Astrocyte (in vitro differentiated cells and primary cell): ENCODE measurements around the gene NFYB. TPM values are rescaled to one million over a fixed set of nuclear protein-coding genes. Genes with fewer than 3 reads are reported as not detected.

Experiments used
- DNase-seq: peaks from one replicate; pipeline ENCODE4 v3.0.0-alpha.2; 2010; ENCODE audit warnings: low read depth
- FAIRE-seq: peaks from 2 replicates; lab custom pipeline; 2011; peaks lifted over from hg19 to GRCh38; lab: Jason Lieb, UNC
- H2AFZ ChIP-seq: 2 replicates; pipeline ENCODE4 v1.6.0; 2012; ENCODE audit warnings: low read depth, low read length, inconsistent platforms
- H3K27ac ChIP-seq: 2 replicates; pipeline ENCODE4 v1.5.1; 2011; ENCODE audit warnings: low read depth, low read length, inconsistent platforms
- H3K27me3 ChIP-seq: 2 replicates; pipeline ENCODE4 v1.6.0; 2011; ENCODE audit warnings: low read length, inconsistent platforms; ENCODE audit not compliant: insufficient read depth
- H3K36me3 ChIP-seq: 2 replicates; pipeline ENCODE4 v1.5.1; 2011; ENCODE audit warnings: low read length, inconsistent platforms; ENCODE audit not compliant: insufficient read depth
- H3K4me1 ChIP-seq: 2 replicates; pipeline ENCODE4 v1.5.1; 2011; ENCODE audit warnings: low read length, inconsistent platforms; ENCODE audit not compliant: insufficient read depth
- H3K4me2 ChIP-seq: 2 replicates; pipeline ENCODE4 v1.6.0; 2012; ENCODE audit warnings: low read length, inconsistent platforms
- H3K4me3 ChIP-seq: 2 replicates; pipeline ENCODE4 v1.5.1; 2011; ENCODE audit warnings: low read depth, mild to moderate bottlenecking, low read length, inconsistent platforms; ENCODE audit not compliant: insufficient read depth
- H3K79me2 ChIP-seq: 2 replicates; pipeline ENCODE4 v1.6.0; 2012; ENCODE audit warnings: mild to moderate bottlenecking, low read length, inconsistent platforms; ENCODE audit not compliant: insufficient read depth
- H3K9ac ChIP-seq: 2 replicates; pipeline ENCODE4 v1.6.0; 2012; ENCODE audit warnings: mild to moderate bottlenecking, low read length, inconsistent platforms
- H3K9me3 ChIP-seq: 2 replicates; pipeline ENCODE4 v1.5.1; 2012; ENCODE audit warnings: low read depth, mild to moderate bottlenecking, low read length, inconsistent platforms; ENCODE audit not compliant: insufficient read depth
- H4K20me1 ChIP-seq: 2 replicates; pipeline ENCODE4 v1.6.0; 2012; ENCODE audit warnings: low read length, inconsistent platforms; ENCODE audit not compliant: insufficient read depth
- H3K27ac Mint-ChIP-seq: one replicate; pipeline ENCODE4 v1.8.0; 2021; ENCODE audit warnings: mild to moderate bottlenecking, mixed read lengths; ENCODE audit not compliant: unreplicated experiment
- H3K27me3 Mint-ChIP-seq: one replicate; pipeline ENCODE4 v1.8.0; 2021; ENCODE audit warnings: low read depth, mixed read lengths; ENCODE audit not compliant: unreplicated experiment
- H3K36me3 Mint-ChIP-seq: one replicate; pipeline ENCODE4 v1.8.0; 2021; ENCODE audit warnings: low read depth, mixed read lengths; ENCODE audit not compliant: unreplicated experiment
- H3K4me1 Mint-ChIP-seq: one replicate; pipeline ENCODE4 v1.8.0; 2021; ENCODE audit warnings: low read depth, mixed read lengths; ENCODE audit not compliant: unreplicated experiment
- H3K4me3 Mint-ChIP-seq: one replicate; pipeline ENCODE4 v1.8.0; 2021; ENCODE audit warnings: mild to moderate bottlenecking, moderate library complexity, mixed read lengths; ENCODE audit not compliant: unreplicated experiment
- H3K9me3 Mint-ChIP-seq: one replicate; pipeline ENCODE4 v1.8.0; 2021; ENCODE audit warnings: mild to moderate bottlenecking, mixed read lengths; ENCODE audit not compliant: unreplicated experiment
- EZH2 ChIP-seq: IDR thresholded peaks from 2 replicates; pipeline ENCODE4 v1.6.1; 2012; ENCODE audit warnings: mild to moderate bottlenecking, low read length, inconsistent platforms; ENCODE audit not compliant: insufficient read depth
- total RNA-seq: library from RNA; stranded (reverse); gene quantifications from 2 replicates; pipeline ENCODE4 v1.2.1, GENCODE V29; 2021
- TF ChIP-seq, protein P1 (sequence below): IDR thresholded peaks from 2 replicates; pipeline ENCODE4 v1.5.1; 2011; ENCODE audit warnings: low read depth, mild to moderate bottlenecking, inconsistent platforms, low read length, moderate library complexity; ENCODE audit not compliant: insufficient read depth

NFYB gene
- total RNA-seq, 1 donor from 2014 or later, result 14.8 TPM

DNA sequence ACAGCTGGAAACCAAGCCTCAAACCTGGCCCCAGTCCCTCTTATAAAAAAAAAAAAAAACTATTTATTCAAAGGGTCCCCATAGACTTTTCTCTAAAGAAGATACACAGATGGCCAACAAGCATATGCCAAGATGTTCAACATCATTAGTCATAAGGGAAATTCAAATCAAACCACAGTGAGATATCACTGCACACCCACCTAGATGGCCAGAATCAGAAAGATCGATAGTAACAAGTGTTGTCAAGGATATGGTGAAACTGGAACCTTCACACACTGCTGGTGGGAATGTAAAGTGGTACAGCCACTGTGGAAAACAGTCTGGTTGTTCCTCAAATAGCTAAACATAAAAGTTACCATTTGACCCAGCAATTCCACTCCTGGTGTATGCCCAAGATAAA lies 5.9 kb upstream of the NFYB start:
- Mint-ChIP-seq H3K4me1 (peaks cover 2% of the 10 kb centered on the region), H3K27ac (no peak overlapping the region), H3K4me3 (no peak overlapping the region), H3K36me3 (no peaks in the 10 kb centered on the region), H3K9me3 (no peaks in the 10 kb centered on the region), H3K27me3 (peaks cover 7% of the 10 kb centered on the region)
- H3K9me3 ChIP-seq, result no peaks in the 10 kb centered on the region
- no peak for TF ChIP-seq EZH2
- TF ChIP-seq, protein P1, sequence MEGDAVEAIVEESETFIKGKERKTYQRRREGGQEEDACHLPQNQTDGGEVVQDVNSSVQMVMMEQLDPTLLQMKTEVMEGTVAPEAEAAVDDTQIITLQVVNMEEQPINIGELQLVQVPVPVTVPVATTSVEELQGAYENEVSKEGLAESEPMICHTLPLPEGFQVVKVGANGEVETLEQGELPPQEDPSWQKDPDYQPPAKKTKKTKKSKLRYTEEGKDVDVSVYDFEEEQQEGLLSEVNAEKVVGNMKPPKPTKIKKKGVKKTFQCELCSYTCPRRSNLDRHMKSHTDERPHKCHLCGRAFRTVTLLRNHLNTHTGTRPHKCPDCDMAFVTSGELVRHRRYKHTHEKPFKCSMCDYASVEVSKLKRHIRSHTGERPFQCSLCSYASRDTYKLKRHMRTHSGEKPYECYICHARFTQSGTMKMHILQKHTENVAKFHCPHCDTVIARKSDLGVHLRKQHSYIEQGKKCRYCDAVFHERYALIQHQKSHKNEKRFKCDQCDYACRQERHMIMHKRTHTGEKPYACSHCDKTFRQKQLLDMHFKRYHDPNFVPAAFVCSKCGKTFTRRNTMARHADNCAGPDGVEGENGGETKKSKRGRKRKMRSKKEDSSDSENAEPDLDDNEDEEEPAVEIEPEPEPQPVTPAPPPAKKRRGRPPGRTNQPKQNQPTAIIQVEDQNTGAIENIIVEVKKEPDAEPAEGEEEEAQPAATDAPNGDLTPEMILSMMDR, result no peak
- H2AFZ ChIP-seq, result no peak overlapping the region
- no peaks in the 10 kb centered on the region for H4K20me1 ChIP-seq
- no peak overlapping the region for H3K27ac ChIP-seq
- no peaks in the 10 kb centered on the region for H3K36me3 ChIP-seq
- H3K79me2 ChIP-seq, result no peaks in the 10 kb centered on the region
- no peak overlapping the region for H3K4me3 ChIP-seq
- H3K4me2 ChIP-seq, result no peak overlapping the region
- no peak overlapping the region for H3K9ac ChIP-seq
- H3K27me3 ChIP-seq, result peaks cover 2% of the 10 kb centered on the region
- FAIRE-seq, result no peak
- DNase-seq, result no peak
- H3K4me1 ChIP-seq, result peaks cover under 1% of the 10 kb centered on the region

DNA sequence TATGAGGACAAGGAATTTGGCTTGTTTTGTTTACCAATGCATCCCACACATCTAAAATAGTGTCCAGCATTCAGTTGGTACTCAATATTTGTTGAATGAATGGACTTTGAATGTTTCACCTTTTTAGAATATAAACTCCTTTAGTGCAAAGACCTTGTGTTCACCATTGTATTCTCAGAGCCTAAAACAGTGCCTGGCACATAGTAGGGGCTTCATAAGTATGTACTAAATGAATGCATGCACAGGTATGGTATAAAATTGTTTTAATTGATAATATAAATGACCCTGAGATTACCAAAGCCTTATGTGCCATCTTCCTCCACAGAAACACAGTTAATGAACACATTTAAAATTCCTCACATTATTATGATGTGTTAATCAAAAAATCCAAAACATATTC lies 5.0 kb upstream of the NFYB start:
- no peaks in the 10 kb centered on the region for H3K36me3 Mint-ChIP-seq

GRCh38 chr12:104142543-104142942 lies 4.5 kb upstream of the NFYB start:
- Histone ChIP-seq H3K4me2 (no peak overlapping the region), H4K20me1 (no peaks in the 10 kb centered on the region), H3K27ac (no peak overlapping the region), H3K79me2 (no peaks in the 10 kb centered on the region), H2AFZ (no peak overlapping the region), H3K4me3 (no peak overlapping the region), H3K36me3 (no peaks in the 10 kb centered on the region), H3K4me1 (peaks cover 7% of the 10 kb centered on the region), H3K9me3 (no peaks in the 10 kb centered on the region), H3K9ac (no peak overlapping the region), H3K27me3 (peaks cover 2% of the 10 kb centered on the region)
- Mint-ChIP-seq H3K27me3 (peaks cover 5% of the 10 kb centered on the region), H3K36me3 (no peaks in the 10 kb centered on the region), H3K4me1 (peaks cover 4% of the 10 kb centered on the region), H3K4me3 (no peak overlapping the region), H3K27ac (no peak overlapping the region), H3K9me3 (no peaks in the 10 kb centered on the region)
- FAIRE-seq (no peak), DNase-seq (no peak)
- TF ChIP-seq EZH2, result no peak
- TF ChIP-seq, protein P1, result no peak

More for the DNA sequence above, 5.0 kb upstream of the NFYB start:
- Mint-ChIP-seq H3K27ac (no peak overlapping the region), H3K4me1 (peaks cover 4% of the 10 kb centered on the region), H3K9me3 (no peaks in the 10 kb centered on the region), H3K27me3 (peaks cover 5% of the 10 kb centered on the region), H3K4me3 (no peak overlapping the region)
- TF ChIP-seq EZH2, result no peak
- TF ChIP-seq, protein P1, result no peak
- no peak for DNase-seq
- no peak overlapping the region for H3K4me2 ChIP-seq
- H3K36me3 ChIP-seq, result no peaks in the 10 kb centered on the region
- H2AFZ ChIP-seq, result no peak overlapping the region
- peaks cover 2% of the 10 kb centered on the region for H3K27me3 ChIP-seq
- H3K4me3 ChIP-seq, result no peak overlapping the region
- no peak overlapping the region for H3K9ac ChIP-seq
- H4K20me1 ChIP-seq, result no peaks in the 10 kb centered on the region
- no peak overlapping the region for H3K27ac ChIP-seq
- peaks cover 7% of the 10 kb centered on the region for H3K4me1 ChIP-seq
- no peaks in the 10 kb centered on the region for H3K79me2 ChIP-seq
- no peaks in the 10 kb centered on the region for H3K9me3 ChIP-seq
- FAIRE-seq, result no peak
